Keratinocyte (primary cell): Measurements from ENCODE around the gene OR2S2. TPM values are rescaled to one million over a fixed set of nuclear protein-coding genes. Genes with fewer than 3 reads are reported as not detected.

ENCODE experiments used
- DNase-seq: peaks from one replicate; pipeline ENCODE4 v3.0.0-alpha.2; 2011; ENCODE audit warnings: low read depth, missing footprints, low spot score
- FAIRE-seq: peaks from 2 replicates; lab custom pipeline; 2011; peaks lifted over from hg19 to GRCh38; lab: Jason Lieb, UNC
- H2AFZ ChIP-seq: 2 replicates; pipeline ENCODE4 v1.6.0; 2012; ENCODE audit warnings: low read length, control low read depth, inconsistent platforms; ENCODE audit not compliant: control insufficient read depth
- H3K27ac ChIP-seq: 2 replicates; pipeline ENCODE4 v1.5.1; 2011; ENCODE audit warnings: low read length; ENCODE audit not compliant: control insufficient read depth, insufficient read depth
- H3K27me3 ChIP-seq: 3 replicates; pipeline ENCODE4 v1.6.0; 2011; ENCODE audit warnings: low read length; ENCODE audit not compliant: control insufficient read depth, insufficient read depth; ENCODE audit errors: extremely low read depth
- H3K36me3 ChIP-seq, 2 experiments: 2 replicates in 1 of 2; 3 replicates in 1 of 2; pipeline ENCODE4 v1.5.1; 2011; ENCODE audit warnings: low read length in 2 of 2, mild to moderate bottlenecking in 1 of 2; ENCODE audit not compliant: control insufficient read depth in 2 of 2, insufficient read depth in 2 of 2; ENCODE audit errors: extremely low read depth in 1 of 2
- H3K4me1 ChIP-seq: 3 replicates; pipeline ENCODE4 v1.5.1; 2011; ENCODE audit warnings: low read length; ENCODE audit not compliant: control insufficient read depth, insufficient read depth; ENCODE audit errors: extremely low read depth
- H3K4me2 ChIP-seq: 3 replicates; pipeline ENCODE4 v1.6.0; 2011; ENCODE audit warnings: low read depth, low read length; ENCODE audit not compliant: control insufficient read depth, insufficient read depth; ENCODE audit errors: extremely low read depth
- H3K4me3 ChIP-seq, 3 experiments: fragments of 200-600 bp in 1 of 3; sonication (generic) in 1 of 3; 2 replicates in 2 of 3; 3 replicates in 1 of 3; pipeline ENCODE4 v1.5.1; 2011 to 2016; ENCODE audit warnings: low read length in 3 of 3, mild to moderate bottlenecking in 3 of 3, control low read depth in 2 of 3, inconsistent platforms in 1 of 3, low read depth in 1 of 3, mixed read lengths in 1 of 3, mixed run types in 1 of 3, moderate library complexity in 1 of 3; ENCODE audit not compliant: control insufficient read depth in 2 of 3, insufficient read depth in 2 of 3; ENCODE audit errors: extremely low read depth in 1 of 3
- H3K79me2 ChIP-seq: 2 replicates; pipeline ENCODE4 v1.6.0; 2012; ENCODE audit warnings: low read length; ENCODE audit not compliant: control insufficient read depth, insufficient read depth
- H3K9ac ChIP-seq: 3 replicates; pipeline ENCODE4 v1.6.0; 2011; ENCODE audit warnings: low read length; ENCODE audit not compliant: control insufficient read depth, insufficient read depth; ENCODE audit errors: extremely low read depth
- H3K9me1 ChIP-seq: 3 replicates; pipeline ENCODE4 v1.6.0; 2011; ENCODE audit warnings: low read length; ENCODE audit not compliant: control insufficient read depth, insufficient read depth; ENCODE audit errors: extremely low read depth
- H3K9me3 ChIP-seq: 2 replicates; pipeline ENCODE4 v1.5.1; 2012; ENCODE audit warnings: low read depth, low read length; ENCODE audit not compliant: control insufficient read depth
- H4K20me1 ChIP-seq: 3 replicates; pipeline ENCODE4 v1.6.0; 2011; ENCODE audit warnings: low read length; ENCODE audit not compliant: control insufficient read depth, insufficient read depth; ENCODE audit errors: extremely low read depth
- EZH2 ChIP-seq: IDR thresholded peaks from one replicate; pipeline ENCODE4 v1.6.1; 2012; ENCODE audit warnings: inconsistent platforms, mild to moderate bottlenecking, low read length, moderate library complexity
- dilution Hi-C: fragments of 300-500 bp; cut with MboI; formaldehyde crosslinking; loops from one replicate; pipeline ENCODE4 v1.7.0; 2020; ENCODE audit warnings: low sequenced_read_pairs; ENCODE audit not compliant: extremely low pct_ligation_motif_present
- polyA plus RNA-seq, 5 experiments: library from polyadenylated mRNA; depleted of rRNA in 3 of 5; stranded (reverse) in 3 of 5; stranded (forward) in 1 of 5; unstranded in 1 of 5; fragments of >200 nt; gene quantifications; 1 replicate in 1 of 5; 2 replicates in 3 of 5; 3 replicates in 1 of 5; pipeline versions ENCODE4 v1.2.1 to v1.2.3, GENCODE V29; 2011 to 2012; ENCODE audit warnings: missing spikeins in 2 of 5, low read depth in 1 of 5, low replicate concordance in 1 of 5
- TF ChIP-seq, protein P1 (sequence below), 3 experiments: IDR thresholded peaks in 1 of 3; conservative IDR thresholded peaks in 1 of 3; optimal IDR thresholded peaks in 1 of 3; 2 replicates in 2 of 3; 3 replicates in 1 of 3; pipeline versions ENCODE3 to v1.5.1; 2011; ENCODE audit warnings: low read length in 3 of 3, mild to moderate bottlenecking in 3 of 3, moderate library complexity in 2 of 3, control low read depth in 1 of 3, inconsistent platforms in 1 of 3; ENCODE audit not compliant: insufficient read depth in 2 of 3; ENCODE audit errors: extremely low read depth in 1 of 3

Gene OR2S2
- polyA plus RNA-seq, 1 donor (not counting 4 experiments of a cell fraction or from before 2014, with no cell fraction given): not detected

DNA sequence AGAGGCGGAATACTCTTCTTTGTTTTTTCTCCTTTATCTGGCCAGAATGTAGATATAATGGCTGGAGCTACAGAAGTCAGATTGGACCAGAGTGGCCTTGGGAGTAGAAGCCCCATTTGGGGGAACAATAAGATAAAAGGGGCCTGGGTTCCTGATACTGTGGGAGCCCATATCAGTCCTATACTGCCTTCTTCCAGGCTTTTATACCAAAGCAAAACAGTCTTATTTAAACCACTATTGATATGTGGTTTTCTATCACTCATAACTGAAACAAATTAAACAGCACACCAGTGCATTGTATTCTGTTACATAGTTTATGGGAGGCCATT is 34.4 kb downstream of the OR2S2 start:
- no peak for FAIRE-seq
- H3K79me2 ChIP-seq: no peaks in the 10 kb centered on the region
- no peak for TF ChIP-seq EZH2
- TF ChIP-seq, protein P1, sequence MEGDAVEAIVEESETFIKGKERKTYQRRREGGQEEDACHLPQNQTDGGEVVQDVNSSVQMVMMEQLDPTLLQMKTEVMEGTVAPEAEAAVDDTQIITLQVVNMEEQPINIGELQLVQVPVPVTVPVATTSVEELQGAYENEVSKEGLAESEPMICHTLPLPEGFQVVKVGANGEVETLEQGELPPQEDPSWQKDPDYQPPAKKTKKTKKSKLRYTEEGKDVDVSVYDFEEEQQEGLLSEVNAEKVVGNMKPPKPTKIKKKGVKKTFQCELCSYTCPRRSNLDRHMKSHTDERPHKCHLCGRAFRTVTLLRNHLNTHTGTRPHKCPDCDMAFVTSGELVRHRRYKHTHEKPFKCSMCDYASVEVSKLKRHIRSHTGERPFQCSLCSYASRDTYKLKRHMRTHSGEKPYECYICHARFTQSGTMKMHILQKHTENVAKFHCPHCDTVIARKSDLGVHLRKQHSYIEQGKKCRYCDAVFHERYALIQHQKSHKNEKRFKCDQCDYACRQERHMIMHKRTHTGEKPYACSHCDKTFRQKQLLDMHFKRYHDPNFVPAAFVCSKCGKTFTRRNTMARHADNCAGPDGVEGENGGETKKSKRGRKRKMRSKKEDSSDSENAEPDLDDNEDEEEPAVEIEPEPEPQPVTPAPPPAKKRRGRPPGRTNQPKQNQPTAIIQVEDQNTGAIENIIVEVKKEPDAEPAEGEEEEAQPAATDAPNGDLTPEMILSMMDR (optimal IDR thresholded peaks at IDR 0.05 in 1 of 3, IDR thresholded peaks at IDR 0.05 in 1 of 3, conservative IDR thresholded peaks at IDR 0.05 in 1 of 3; ENCODE audit: extremely low read depth in 1 of 3, insufficient read depth in 2 of 3, low read length in 3 of 3): no peak
- H3K9me1 ChIP-seq: no peaks in the 10 kb centered on the region
- peak overlapping the region; percentile 29 for H3K4me2 ChIP-seq
- H3K36me3 ChIP-seq: no peaks in the 10 kb centered on the region
- H4K20me1 ChIP-seq: no peaks in the 10 kb centered on the region
- H3K27me3 ChIP-seq: no peaks in the 10 kb centered on the region
- no peaks in the 10 kb centered on the region for H3K9me3 ChIP-seq
- peaks cover 15% of the 10 kb centered on the region for H3K4me1 ChIP-seq
- no peak for DNase-seq
- no peak overlapping the region for H3K9ac ChIP-seq
- peak overlapping the region; percentile 52 for H2AFZ ChIP-seq
- peak overlapping the region; percentile 71 for H3K27ac ChIP-seq
- H3K4me3 ChIP-seq: peak overlapping the region in 2 of 3 experiments; percentile 1 to 28
- dilution Hi-C loops: no loop called here

DNA sequence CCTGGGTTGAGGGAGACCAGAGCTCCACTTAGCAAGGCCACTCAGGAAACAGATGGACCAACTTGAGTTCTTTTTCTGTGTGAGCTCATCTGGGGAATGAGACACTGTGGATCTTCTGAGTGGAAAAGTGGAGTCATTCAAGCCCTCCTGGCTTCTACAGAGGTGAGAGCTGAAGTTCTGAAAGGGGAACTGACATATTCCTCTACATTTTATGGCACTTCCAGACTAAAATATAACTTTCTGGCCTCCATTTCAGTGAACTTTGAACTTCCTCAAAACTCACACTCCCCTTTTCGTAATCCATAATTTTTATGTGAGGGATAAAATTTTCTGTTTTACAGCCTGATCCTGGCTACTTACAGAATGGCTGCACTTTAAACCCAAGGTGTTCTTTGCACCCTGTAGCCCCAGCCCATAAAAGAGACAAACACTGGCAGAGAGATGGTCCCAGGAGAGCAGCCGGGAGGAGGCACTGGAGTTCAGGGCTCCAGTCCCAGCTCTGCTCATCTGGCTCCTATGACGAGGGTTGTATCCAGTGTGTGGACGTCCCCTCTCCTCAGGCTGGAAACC is 37.8 kb downstream of the OR2S2 start:
- FAIRE-seq: no peak
- H3K36me3 ChIP-seq: no peaks in the 10 kb centered on the region

More for the DNA sequence above, 37.8 kb downstream of the OR2S2 start:
- dilution Hi-C loops: no loop called here
- Histone ChIP-seq H3K4me1 (peaks cover 15% of the 10 kb centered on the region), H3K9ac (no peak overlapping the region), H2AFZ (no peak overlapping the region), H3K4me3 (no peak overlapping the region), H3K4me2 (no peak overlapping the region), H4K20me1 (no peaks in the 10 kb centered on the region), H3K79me2 (no peaks in the 10 kb centered on the region), H3K27ac (no peak overlapping the region), H3K9me3 (no peaks in the 10 kb centered on the region), H3K27me3 (no peaks in the 10 kb centered on the region), H3K9me1 (no peaks in the 10 kb centered on the region)
- no peak for DNase-seq
- TF ChIP-seq, protein P1 (optimal IDR thresholded peaks at IDR 0.05 in 1 of 3, IDR thresholded peaks at IDR 0.05 in 1 of 3, conservative IDR thresholded peaks at IDR 0.05 in 1 of 3; ENCODE audit: extremely low read depth in 1 of 3, insufficient read depth in 2 of 3, low read length in 3 of 3): no peak
- no peak for TF ChIP-seq EZH2
